HG02938 (cell line): ENCODE data around the gene SREK1.
"Not testable (repeated sequence)": the region's sequence is repeated elsewhere in the genome, so short reads cannot be mapped to it uniquely, and the experiment has no call there.

ENCODE experiments used
- ATAC-seq: cut with Tn5 transposase; IDR thresholded peaks from one replicate; pipeline ENCODE4 v1.9.1; 2021; ENCODE audit warnings: mild to moderate bottlenecking, moderate library complexity; ENCODE audit not compliant: unreplicated experiment

The SREK1 gene

DNA sequence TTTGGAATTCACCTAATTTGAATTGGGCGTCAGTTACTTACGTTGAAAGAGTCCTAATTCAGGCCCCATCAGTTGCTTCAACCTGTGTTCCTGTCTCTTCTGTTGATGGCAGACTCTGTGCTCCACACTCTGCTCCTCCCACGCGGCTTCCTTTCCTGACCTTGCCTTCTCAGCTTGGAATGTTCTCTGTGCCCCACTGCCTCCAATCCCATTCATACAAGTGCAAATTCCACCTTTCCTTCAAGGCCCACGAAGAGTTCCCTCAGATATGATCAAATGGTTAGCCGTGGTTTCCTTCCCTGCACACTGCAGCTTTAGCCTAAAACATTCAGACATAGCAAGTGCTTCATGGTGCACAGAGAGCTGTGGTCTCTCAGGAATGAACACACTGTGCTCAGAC is 65.7 kb downstream of the SREK1 start:
- ATAC-seq = no peak

- no peak for ATAC-seq
Observed at GRCh38 chr5:66213533-66213932, 69.4 kb downstream of the SREK1 start.

DNA sequence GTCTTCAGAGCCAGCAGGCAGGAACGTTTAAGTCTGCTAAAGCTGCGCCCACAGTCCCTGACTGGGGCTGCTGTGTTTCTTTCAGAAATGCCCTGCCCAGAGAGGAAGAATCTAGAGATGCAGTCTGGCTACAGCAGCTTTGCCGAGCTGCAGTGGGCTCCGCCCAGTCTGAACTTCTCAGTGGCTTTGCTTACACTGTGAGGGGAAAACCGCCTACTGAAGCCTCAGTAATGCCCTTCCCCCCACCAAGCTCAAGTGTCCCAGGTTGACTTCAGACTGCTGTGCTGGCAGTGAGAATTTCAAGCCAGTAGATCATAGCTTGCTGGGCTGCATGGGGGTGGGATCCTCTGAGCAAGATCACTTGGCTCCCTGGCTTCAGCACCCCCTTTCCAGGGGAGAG is 78.4 kb downstream of the SREK1 start:
- no peak for ATAC-seq

DNA sequence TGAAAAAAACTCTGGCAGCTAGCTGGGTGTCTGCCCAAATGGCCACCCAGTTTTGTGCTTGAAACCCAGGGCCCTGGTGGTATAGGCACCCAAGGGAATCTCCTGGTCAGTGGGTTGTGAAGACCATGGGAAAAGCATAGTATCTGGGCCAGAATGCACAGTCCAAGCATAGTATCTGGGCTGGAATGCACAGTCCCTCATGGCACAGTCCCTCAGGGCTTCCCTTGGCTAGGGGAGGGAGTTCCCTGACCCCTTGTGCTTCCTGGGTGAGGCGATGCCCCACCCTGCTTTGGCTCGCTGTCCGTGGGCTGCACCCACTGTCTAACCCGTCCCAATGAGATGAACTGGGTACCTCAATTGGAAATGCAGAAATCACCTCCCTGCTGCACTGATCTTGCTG is 78.8 kb downstream of the SREK1 start:
- ATAC-seq = not testable (repeated sequence)

DNA sequence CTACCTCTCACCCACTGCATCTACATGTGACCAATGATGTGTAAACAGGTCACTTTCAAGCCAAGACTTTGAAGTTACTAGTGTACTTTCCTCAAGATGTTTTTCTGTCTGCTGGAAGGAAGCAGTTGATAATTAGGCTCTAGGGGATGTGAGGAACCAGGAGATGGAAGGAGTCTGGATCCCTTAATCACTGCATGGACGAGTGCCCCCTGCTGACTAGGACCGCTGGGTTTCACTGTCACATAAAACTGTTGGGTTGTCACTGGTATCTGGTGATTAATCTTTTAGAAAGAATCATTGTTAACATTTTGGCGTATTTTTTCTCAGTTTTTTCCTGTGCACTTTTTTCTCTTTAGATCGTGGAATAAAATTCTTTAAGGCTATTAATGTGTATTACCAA is 79.5 kb downstream of the SREK1 start:
- no peak for ATAC-seq

- no peak for ATAC-seq
Observed at GRCh38 chr5:66224274-66224673, 80.2 kb downstream of the SREK1 start.

- ATAC-seq = no peak
Observed at GRCh38 chr5:66224773-66225553, 80.9 kb downstream of the SREK1 start.

DNA sequence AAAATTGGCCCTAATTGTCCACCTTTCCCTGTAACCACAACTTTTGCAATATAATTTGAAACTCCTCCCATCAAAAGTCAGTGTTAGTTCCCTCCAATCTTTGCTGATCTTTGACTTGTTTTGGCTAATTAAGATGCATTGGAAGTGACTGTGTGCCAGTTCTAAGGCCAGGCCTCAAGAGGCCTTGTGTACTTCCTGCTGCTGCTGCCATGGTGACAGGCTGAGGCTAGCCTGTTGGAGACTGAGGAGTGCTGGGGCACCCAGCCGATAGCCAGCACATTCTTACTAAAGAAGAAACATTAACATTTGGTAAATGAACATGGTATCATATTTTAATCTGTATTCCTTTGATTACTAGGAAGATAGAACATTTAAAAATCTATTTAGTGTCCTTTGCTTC is 86.5 kb downstream of the SREK1 start:
- no peak for ATAC-seq

DNA sequence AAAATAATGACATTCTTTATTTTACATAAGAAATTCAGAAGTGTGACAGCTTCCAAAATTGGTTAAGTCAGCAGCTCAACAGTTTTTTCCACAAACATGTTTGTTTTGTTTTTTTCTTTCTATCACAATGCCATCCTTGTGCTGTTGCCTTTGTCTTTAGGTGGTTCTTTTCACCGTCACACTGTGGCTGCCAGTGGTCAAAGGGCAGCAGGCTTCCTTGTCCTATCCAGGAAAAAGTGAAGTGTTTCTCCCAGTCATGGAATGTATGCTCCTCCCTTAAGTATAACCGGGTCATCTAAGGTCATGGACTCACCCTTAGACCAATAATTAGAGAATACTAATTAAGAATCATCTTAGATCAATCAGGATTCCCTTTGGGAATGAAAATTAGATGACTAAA is 87.4 kb downstream of the SREK1 start:
- no peak for ATAC-seq

GRCh38 chr5:66232275-66232674 is 88.2 kb downstream of the SREK1 start:
- ATAC-seq = no peak

DNA sequence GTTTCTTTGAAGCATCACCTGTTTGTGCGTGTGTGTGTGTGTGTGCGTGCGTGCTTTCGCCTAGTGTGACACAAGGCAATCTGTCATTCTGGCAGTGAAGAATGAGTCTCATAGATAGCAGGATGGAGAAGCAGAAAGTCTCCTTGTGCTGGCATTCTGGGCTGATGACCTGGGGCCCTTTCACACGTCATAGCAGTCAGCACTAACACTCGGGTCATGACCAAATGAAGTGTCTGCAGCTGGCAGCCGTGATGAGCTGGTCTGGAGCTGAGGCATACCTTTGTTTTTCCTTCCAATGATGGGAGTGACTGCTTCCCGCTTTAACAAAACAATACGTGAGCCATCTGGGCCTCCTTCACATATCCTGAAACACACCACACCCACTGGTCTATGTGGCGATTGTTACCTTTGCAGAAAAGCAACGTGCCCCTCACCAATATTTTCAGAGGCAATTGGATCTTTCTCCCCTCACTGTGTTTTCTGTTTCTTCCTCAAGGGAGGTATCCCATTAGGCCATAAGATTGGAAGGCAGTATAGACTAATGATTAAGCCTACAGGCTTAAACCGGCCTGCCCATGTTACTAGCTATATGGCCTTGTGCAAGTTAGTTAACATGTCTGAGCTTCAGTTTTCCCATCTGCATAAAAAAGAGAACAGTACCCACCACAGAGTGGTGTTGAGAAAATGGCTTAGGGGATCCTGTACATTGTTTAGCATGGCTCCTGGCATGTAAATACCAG is 88.8 kb downstream of the SREK1 start:
- ATAC-seq = no peak
